Measurements from ENCODE around the gene DERL2. TPM values are rescaled to one million over a fixed set of nuclear protein-coding genes. Genes with fewer than 3 reads are reported as not detected.

DERL2 gene
- total and polyA plus RNA-seq, 2 experiments from 2014 or later = 54.3 to 136 TPM

GRCh38 chr17:5501685-5502084 is 15.7 kb upstream of the DERL2 start:
- no peak overlapping the region for H2AFZ ChIP-seq
- H3K27me3 ChIP-seq = peaks cover 21% of the 10 kb centered on the region
- H3K4me3 ChIP-seq = no peak overlapping the region
- TF ChIP-seq EZH2phosphoT487 (IDR thresholded peaks at IDR 0.05; ENCODE audit: low read depth, severe bottlenecking, unreplicated experiment) = no peak
- TF ChIP-seq, protein P1, sequence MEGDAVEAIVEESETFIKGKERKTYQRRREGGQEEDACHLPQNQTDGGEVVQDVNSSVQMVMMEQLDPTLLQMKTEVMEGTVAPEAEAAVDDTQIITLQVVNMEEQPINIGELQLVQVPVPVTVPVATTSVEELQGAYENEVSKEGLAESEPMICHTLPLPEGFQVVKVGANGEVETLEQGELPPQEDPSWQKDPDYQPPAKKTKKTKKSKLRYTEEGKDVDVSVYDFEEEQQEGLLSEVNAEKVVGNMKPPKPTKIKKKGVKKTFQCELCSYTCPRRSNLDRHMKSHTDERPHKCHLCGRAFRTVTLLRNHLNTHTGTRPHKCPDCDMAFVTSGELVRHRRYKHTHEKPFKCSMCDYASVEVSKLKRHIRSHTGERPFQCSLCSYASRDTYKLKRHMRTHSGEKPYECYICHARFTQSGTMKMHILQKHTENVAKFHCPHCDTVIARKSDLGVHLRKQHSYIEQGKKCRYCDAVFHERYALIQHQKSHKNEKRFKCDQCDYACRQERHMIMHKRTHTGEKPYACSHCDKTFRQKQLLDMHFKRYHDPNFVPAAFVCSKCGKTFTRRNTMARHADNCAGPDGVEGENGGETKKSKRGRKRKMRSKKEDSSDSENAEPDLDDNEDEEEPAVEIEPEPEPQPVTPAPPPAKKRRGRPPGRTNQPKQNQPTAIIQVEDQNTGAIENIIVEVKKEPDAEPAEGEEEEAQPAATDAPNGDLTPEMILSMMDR (IDR thresholded peaks at IDR 0.05; ENCODE audit: poor library complexity) = no peak
- TF ChIP-seq EZH2 (IDR thresholded peaks at IDR 0.05; ENCODE audit: borderline replicate concordance) = no peak
- H3K4me1 ChIP-seq (ENCODE audit: insufficient read depth) = no peaks in the 10 kb centered on the region
- no peaks in the 10 kb centered on the region for H3K9me3 ChIP-seq (ENCODE audit: low read depth)
- no peaks in the 10 kb centered on the region for H3K9me2 ChIP-seq (replicated peaks; ENCODE audit: insufficient read depth)
- no peak for DNase-seq (ENCODE audit: low spot score)
- WGBS (ENCODE audit: low lambda C conversion rate, missing lambda C conversion rate) = 90% methylated on average over 8 of the region's 8 CpGs
- no peaks in the 10 kb centered on the region for H3K36me3 ChIP-seq (replicated peaks; ENCODE audit: insufficient read depth, low read depth)
- H4K20me1 ChIP-seq (ENCODE audit: insufficient read depth, poor library complexity, severe bottlenecking) = no peaks in the 10 kb centered on the region
- H3K79me2 ChIP-seq = no peaks in the 10 kb centered on the region
- peak overlapping the region; percentile 5 for H3K27ac ChIP-seq
- H3K4me2 ChIP-seq = peak overlapping the region; percentile 92

GRCh38 chr17:5500589-5501391 is 14.8 kb upstream of the DERL2 start:
- Histone ChIP-seq H3K4me1 (ENCODE audit: insufficient read depth) (no peaks in the 10 kb centered on the region), H3K4me2 (peak overlapping the region; percentile 92), H3K27ac (peak overlapping the region; percentile 65), H3K9me3 (ENCODE audit: low read depth) (no peaks in the 10 kb centered on the region), H3K36me3 (replicated peaks; ENCODE audit: insufficient read depth, low read depth) (no peaks in the 10 kb centered on the region), H3K9me2 (replicated peaks; ENCODE audit: insufficient read depth) (no peaks in the 10 kb centered on the region), H3K79me2 (no peaks in the 10 kb centered on the region), H3K27me3 (peaks cover 21% of the 10 kb centered on the region), H3K4me3 (peak overlapping the region; percentile 48), H4K20me1 (ENCODE audit: insufficient read depth, poor library complexity, severe bottlenecking) (no peaks in the 10 kb centered on the region), H2AFZ (peak overlapping the region; percentile 78)
- DNase-seq (ENCODE audit: low spot score) = peak; percentile 97
- TF ChIP-seq, protein P1 (IDR thresholded peaks at IDR 0.05; ENCODE audit: poor library complexity) = no peak
- TF ChIP-seq EZH2phosphoT487 (IDR thresholded peaks at IDR 0.05; ENCODE audit: low read depth, severe bottlenecking, unreplicated experiment) = no peak
- peak; percentile 16 for TF ChIP-seq EZH2 (IDR thresholded peaks at IDR 0.05; ENCODE audit: borderline replicate concordance)
- under 1% methylated on average over 52 of the region's 67 CpGs for WGBS (ENCODE audit: low lambda C conversion rate, missing lambda C conversion rate)

DNA sequence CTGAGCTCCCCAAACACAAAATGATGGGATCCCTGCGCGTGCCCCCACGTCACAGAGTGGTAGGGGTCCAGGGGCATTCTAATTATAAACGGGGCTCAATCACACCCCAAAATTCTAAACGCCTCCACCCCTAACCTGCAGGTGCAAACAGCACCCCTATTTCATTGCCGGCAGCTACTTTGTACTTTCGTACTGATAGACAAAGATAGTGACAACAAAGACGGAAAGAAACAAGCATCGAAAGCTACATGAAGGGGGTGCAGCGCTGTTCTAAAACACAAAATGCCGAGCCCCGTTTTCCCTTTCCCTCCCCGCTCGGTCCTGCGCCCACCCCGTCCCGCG is 14.2 kb upstream of the DERL2 start:
- under 1% methylated on average over 16 of the region's 18 CpGs for WGBS (ENCODE audit: low lambda C conversion rate, missing lambda C conversion rate)
- no peaks in the 10 kb centered on the region for H3K36me3 ChIP-seq (replicated peaks; ENCODE audit: insufficient read depth, low read depth)
- H3K27ac ChIP-seq = peak overlapping the region; percentile 65
- no peaks in the 10 kb centered on the region for H4K20me1 ChIP-seq (ENCODE audit: insufficient read depth, poor library complexity, severe bottlenecking)
- H3K27me3 ChIP-seq = peaks cover 21% of the 10 kb centered on the region
- H3K4me3 ChIP-seq = peak overlapping the region; percentile 48
- H3K79me2 ChIP-seq = no peaks in the 10 kb centered on the region
- H3K4me2 ChIP-seq = peak overlapping the region; percentile 92
- H3K9me3 ChIP-seq (ENCODE audit: low read depth) = no peaks in the 10 kb centered on the region
- no peaks in the 10 kb centered on the region for H3K9me2 ChIP-seq (replicated peaks; ENCODE audit: insufficient read depth)
- no peaks in the 10 kb centered on the region for H3K4me1 ChIP-seq (ENCODE audit: insufficient read depth)
- TF ChIP-seq, protein P1 (IDR thresholded peaks at IDR 0.05; ENCODE audit: poor library complexity) = no peak
- TF ChIP-seq EZH2 (IDR thresholded peaks at IDR 0.05; ENCODE audit: borderline replicate concordance) (peak; percentile 61), EZH2phosphoT487 (IDR thresholded peaks at IDR 0.05; ENCODE audit: low read depth, severe bottlenecking, unreplicated experiment) (no peak)
- peak overlapping the region; percentile 78 for H2AFZ ChIP-seq
- no peak for DNase-seq (ENCODE audit: low spot score)
